ENCODE data around the gene ENPP6.

Gene ENPP6

DNA sequence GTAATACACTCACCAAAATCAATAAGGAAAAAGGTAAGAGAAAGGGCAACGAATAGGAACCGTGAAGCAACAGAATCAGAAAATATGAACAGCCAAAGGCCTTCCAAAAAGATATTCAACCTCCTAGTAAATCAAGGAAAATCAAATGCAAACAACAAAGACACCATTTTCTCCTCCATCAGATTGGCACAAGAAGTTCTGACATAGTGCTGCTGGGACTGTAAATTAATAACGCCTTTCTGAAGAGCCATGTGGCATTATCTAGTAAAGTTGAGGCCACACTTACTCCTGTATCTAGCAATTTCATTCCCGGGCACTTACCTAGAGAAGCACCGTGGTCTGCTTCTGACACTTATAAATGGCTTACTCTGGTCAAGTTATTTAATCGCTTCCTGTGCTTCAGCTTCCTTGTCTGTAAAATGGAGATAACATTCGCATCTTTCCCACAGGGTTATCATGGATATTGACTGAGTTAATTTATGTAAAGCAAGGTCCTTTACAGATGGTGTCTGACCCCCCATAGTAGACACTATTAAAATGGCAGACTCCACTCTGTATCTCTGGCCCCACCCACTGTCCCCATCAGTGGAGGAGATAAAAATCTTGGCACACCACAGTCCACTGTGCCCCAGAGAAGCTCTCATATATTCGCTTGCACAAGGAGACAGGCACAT lies 20.5 kb upstream of the ENPP6 start:
- Histone ChIP-seq H3K27ac (ENCODE audit: extremely low read depth, low read depth, low read length) (no peak overlapping the region), H3K4me3 (ENCODE audit: low read depth, low read length) (no peak overlapping the region), H3K4me1 (ENCODE audit: control insufficient read depth, insufficient read depth, low read length) (peaks cover 2% of the 10 kb centered on the region; the same call in 1 of the 2 replicates), H3K36me3 (ENCODE audit: control insufficient read depth in 2 of 2, insufficient read depth in 1 of 2, low read length in 2 of 2) (no peaks in the 10 kb centered on the region), H3K9me3 (ENCODE audit: control insufficient read depth, insufficient read depth, low read depth, low read length) (no peaks in the 10 kb centered on the region)
- no peak for TF ChIP-seq PRDM1 (tag by site-specific recombination; IDR thresholded peaks at IDR 0.05)
- POLR2A ChIA-PET, result no interaction called here
- CTCF ChIA-PET, result interaction anchor here (1.1 kb wide), 1 partner anchor 70 kb away, joined by 3 read pairs; no protein-coding TSS in a partner anchor

GRCh38 chr4:184237612-184238011 lies 19.9 kb upstream of the ENPP6 start:
- no peaks in the 10 kb centered on the region for H3K9me3 ChIP-seq (ENCODE audit: control insufficient read depth, insufficient read depth, low read depth, low read length)
- H3K4me1 ChIP-seq (ENCODE audit: control insufficient read depth, insufficient read depth, low read length), result peaks cover 2% of the 10 kb centered on the region; the same call in 1 of the 2 replicates
- H3K27ac ChIP-seq (ENCODE audit: extremely low read depth, low read depth, low read length), result no peak overlapping the region
- CTCF ChIA-PET, result interaction anchor here (0.6 to 1.1 kb wide), 3 partner anchors 69 to 71 kb away, joined by 3 read pairs; no protein-coding TSS in a partner anchor
- H3K36me3 ChIP-seq (ENCODE audit: control insufficient read depth in 2 of 2, insufficient read depth in 1 of 2, low read length in 2 of 2), result no peaks in the 10 kb centered on the region
- POLR2A ChIA-PET, result interaction anchor here (0.6 to 0.8 kb wide), 2 partner anchors 85 to 412 kb away, joined by 3 to 4 read pairs; partner anchors contain the start of genes CASP3 and PRIMPOL
- H3K4me3 ChIP-seq (ENCODE audit: low read depth, low read length), result no peak overlapping the region
- TF ChIP-seq ZNF148 (tag by site-specific recombination; IDR thresholded peaks at IDR 0.05; ENCODE audit: borderline replicate concordance), result no peak
- TF ChIP-seq, protein P1, sequence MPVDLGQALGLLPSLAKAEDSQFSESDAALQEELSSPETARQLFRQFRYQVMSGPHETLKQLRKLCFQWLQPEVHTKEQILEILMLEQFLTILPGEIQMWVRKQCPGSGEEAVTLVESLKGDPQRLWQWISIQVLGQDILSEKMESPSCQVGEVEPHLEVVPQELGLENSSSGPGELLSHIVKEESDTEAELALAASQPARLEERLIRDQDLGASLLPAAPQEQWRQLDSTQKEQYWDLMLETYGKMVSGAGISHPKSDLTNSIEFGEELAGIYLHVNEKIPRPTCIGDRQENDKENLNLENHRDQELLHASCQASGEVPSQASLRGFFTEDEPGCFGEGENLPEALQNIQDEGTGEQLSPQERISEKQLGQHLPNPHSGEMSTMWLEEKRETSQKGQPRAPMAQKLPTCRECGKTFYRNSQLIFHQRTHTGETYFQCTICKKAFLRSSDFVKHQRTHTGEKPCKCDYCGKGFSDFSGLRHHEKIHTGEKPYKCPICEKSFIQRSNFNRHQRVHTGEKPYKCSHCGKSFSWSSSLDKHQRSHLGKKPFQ (tag by site-specific recombination; IDR thresholded peaks at IDR 0.05), result no peak
- 0 out of 2 replicates have a peak, but pooled peaks have one; percentile 41 for TF ChIP-seq ZNF629 (tag by site-specific recombination; IDR thresholded peaks at IDR 0.05)
- TF ChIP-seq, protein P2, sequence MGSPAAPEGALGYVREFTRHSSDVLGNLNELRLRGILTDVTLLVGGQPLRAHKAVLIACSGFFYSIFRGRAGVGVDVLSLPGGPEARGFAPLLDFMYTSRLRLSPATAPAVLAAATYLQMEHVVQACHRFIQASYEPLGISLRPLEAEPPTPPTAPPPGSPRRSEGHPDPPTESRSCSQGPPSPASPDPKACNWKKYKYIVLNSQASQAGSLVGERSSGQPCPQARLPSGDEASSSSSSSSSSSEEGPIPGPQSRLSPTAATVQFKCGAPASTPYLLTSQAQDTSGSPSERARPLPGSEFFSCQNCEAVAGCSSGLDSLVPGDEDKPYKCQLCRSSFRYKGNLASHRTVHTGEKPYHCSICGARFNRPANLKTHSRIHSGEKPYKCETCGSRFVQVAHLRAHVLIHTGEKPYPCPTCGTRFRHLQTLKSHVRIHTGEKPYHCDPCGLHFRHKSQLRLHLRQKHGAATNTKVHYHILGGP (tag by site-specific recombination; IDR thresholded peaks at IDR 0.05), result no peak
- no peak for TF ChIP-seq WT1 (tag by site-specific recombination; IDR thresholded peaks at IDR 0.05)
- TF ChIP-seq ZNF488 (tag by site-specific recombination; IDR thresholded peaks at IDR 0.05), result no peak
- TF ChIP-seq ZNF707 (tag by site-specific recombination; IDR thresholded peaks at IDR 0.05), result no peak
- TF ChIP-seq, protein P3, sequence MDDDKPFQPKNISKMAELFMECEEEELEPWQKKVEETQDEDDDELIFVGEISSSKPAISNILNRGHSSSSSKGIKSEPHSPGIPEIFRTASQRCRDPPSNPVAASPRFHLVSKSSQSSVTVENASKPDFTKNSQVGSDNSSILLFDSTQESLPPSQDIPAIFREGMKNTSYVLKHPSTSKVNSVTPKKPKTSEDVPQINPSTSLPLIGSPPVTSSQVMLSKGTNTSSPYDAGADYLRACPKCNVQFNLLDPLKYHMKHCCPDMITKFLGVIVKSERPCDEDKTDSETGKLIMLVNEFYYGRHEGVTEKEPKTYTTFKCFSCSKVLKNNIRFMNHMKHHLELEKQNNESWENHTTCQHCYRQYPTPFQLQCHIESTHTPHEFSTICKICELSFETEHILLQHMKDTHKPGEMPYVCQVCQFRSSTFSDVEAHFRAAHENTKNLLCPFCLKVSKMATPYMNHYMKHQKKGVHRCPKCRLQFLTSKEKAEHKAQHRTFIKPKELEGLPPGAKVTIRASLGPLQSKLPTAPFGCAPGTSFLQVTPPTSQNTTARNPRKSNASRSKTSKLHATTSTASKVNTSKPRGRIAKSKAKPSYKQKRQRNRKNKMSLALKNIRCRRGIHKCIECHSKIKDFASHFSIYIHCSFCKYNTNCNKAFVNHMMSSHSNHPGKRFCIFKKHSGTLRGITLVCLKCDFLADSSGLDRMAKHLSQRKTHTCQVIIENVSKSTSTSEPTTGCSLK (tag by site-specific recombination; IDR thresholded peaks at IDR 0.05), result no peak
- no peak for TF ChIP-seq PBX3 (CRISPR knock-in tag; IDR thresholded peaks at IDR 0.05)
- TF ChIP-seq ZNF558 (tag by site-specific recombination; IDR thresholded peaks at IDR 0.05), result no peak
- TF ChIP-seq, protein P4, sequence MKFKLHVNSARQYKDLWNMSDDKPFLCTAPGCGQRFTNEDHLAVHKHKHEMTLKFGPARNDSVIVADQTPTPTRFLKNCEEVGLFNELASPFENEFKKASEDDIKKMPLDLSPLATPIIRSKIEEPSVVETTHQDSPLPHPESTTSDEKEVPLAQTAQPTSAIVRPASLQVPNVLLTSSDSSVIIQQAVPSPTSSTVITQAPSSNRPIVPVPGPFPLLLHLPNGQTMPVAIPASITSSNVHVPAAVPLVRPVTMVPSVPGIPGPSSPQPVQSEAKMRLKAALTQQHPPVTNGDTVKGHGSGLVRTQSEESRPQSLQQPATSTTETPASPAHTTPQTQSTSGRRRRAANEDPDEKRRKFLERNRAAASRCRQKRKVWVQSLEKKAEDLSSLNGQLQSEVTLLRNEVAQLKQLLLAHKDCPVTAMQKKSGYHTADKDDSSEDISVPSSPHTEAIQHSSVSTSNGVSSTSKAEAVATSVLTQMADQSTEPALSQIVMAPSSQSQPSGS (tag by site-specific recombination; IDR thresholded peaks at IDR 0.05; ENCODE audit: low read depth), result peak; percentile 18; the same call in 1 of the 2 replicates
- TF ChIP-seq SP7 (tag by site-specific recombination; IDR thresholded peaks at IDR 0.05), result 0 out of 2 replicates have a peak, but pooled peaks have one; percentile 47
- no peak for TF ChIP-seq ZNF37A (tag by site-specific recombination; IDR thresholded peaks at IDR 0.05)
- TF ChIP-seq ZFP41 (tag by site-specific recombination; IDR thresholded peaks at IDR 0.05; ENCODE audit: borderline replicate concordance), result no peak
- no peak for TF ChIP-seq ZBTB8A (tag by site-specific recombination; IDR thresholded peaks at IDR 0.05)
- TF ChIP-seq OVOL3 (tag by site-specific recombination; IDR thresholded peaks at IDR 0.05), result no peak
- TF ChIP-seq, protein P5, sequence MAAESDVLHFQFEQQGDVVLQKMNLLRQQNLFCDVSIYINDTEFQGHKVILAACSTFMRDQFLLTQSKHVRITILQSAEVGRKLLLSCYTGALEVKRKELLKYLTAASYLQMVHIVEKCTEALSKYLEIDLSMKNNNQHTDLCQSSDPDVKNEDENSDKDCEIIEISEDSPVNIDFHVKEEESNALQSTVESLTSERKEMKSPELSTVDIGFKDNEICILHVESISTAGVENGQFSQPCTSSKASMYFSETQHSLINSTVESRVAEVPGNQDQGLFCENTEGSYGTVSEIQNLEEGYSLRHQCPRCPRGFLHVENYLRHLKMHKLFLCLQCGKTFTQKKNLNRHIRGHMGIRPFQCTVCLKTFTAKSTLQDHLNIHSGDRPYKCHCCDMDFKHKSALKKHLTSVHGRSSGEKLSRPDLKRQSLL (tag by site-specific recombination; IDR thresholded peaks at IDR 0.05), result no peak
- no peak for TF ChIP-seq ZNF133 (tag by site-specific recombination; IDR thresholded peaks at IDR 0.05)
- no peak for TF ChIP-seq ZNF473 (tag by site-specific recombination; IDR thresholded peaks at IDR 0.05)
- no peak for TF ChIP-seq ZNF292 (tag by site-specific recombination; IDR thresholded peaks at IDR 0.05; ENCODE audit: borderline replicate concordance, low read depth)

Measured in HEK293 (cell line).